ENCODE measurements around the gene ADGRA3.
A peak's percentile ranks its signal among the peaks of the same experiment; 100 is the strongest.
"Not testable (repeated sequence)": the region's sequence is repeated elsewhere in the genome, so short reads cannot be mapped to it uniquely, and the experiment has no call there.

ADGRA3 gene

DNA sequence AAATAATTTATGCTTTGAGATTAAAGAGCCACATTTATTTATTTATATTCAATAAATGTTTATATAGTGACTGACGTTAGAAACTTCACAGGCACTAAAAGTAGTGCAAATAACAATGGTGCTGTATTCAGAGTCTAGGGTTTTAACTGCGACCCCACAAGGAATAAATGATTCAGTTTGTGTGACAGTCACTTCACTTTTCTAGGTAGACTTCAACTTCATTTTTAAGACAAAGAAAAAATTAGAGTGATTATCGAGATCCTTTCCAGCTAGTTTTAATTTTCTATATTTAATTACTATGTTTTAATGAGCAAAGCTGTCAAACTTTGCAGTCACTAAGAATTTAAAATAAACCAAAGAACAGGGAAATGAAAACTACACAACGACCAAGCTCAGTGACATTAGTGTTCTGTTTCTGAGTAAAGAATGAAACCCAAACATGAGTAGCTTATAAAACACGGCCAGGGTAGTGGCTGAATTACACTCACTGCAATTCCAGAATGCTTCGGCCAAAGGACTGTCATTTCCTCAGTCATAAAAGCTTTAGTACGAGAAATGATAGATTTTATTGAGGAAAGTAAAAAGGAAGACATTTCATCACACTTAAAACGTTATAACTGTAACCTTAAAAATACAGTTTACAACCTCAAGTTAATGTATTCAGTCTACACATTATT is 38.6 kb downstream of the ADGRA3 start:
- DNase-seq, result no peak

DNA sequence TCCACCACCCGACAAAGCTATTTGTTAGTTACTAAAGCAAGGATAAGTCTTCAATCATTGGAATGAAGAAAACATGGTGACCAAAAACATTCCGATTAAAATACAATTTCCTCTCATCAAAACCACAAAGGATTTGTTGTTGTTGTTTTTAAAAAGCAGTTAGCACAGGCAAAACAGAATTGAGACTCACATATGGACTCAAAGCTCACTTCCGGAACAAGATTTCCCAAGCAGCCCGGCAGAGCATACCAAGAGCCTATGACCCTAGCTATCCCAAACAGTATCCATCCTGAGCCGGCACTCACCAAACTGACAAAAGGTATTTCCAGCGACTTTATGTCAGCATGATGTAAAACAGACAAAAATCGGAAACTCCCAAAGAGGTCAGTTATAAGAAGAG is 39.9 kb downstream of the ADGRA3 start:
- no peak for DNase-seq

DNA sequence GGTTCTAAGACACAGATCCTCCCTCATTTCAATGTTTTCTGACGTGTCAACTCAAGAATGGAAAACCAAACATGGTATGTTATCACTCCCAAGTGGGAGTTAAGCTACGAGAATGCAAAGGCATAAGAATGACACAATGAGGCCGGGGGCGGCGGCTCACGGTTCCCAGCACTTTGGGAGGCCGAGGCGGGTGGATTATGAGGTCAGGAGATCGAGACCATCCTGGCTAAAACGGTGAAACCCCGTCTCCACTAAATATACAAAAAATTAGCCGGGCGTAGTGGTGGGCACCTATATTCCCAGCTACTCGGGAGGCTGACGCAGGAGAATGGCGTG is 40.6 kb downstream of the ADGRA3 start:
- DNase-seq, result not testable (repeated sequence)

DNA sequence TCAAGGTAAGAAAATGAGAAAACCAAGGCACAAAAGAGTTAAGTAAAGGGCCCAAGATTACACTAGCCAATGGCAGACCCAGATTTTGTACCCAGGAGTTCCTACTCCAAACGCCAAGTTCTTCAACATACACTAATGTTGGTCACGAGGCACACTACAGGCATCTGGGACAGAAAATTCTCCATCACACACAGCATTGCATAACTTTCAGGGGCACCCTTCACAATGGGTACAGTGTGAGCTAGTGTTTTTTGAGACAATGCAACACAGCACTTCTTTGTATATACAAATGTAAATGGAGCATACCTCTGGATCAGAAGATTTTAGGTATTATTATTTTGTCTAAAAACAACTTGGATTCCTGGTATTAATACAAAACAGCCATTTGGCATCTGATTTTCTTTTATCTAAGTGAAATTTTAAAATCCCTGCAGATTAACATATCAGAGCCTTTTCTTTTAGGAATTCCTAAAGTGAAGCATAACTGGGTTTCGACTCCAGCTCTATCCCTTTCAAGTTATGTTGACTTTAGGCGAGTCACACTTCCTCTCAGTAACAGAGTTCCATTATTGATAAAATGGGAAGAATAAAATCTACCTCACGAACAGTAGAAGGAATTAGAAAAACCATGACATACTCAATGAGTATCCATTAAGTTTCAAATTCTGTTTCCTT is 41.1 kb downstream of the ADGRA3 start:
- DNase-seq, result no peak

DNA sequence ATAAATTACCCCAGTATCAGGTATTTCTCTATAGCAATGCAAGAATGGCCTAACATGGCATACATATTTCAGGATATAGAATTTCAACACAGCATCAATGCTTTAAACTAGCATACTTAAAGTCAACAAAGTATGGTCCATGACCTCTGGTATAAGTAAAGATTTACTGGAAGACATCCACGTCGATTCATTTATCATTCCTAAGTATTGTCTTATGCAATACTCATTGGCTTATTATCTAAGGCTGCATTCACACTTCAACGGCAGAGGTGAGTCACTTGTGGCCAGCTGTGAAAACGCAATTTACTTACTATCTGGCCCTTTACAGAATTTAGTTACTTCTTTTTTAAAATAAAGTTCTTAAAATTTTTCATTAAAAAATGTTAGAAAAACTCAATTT is 42.6 kb downstream of the ADGRA3 start:
- DNase-seq, result no peak

DNA sequence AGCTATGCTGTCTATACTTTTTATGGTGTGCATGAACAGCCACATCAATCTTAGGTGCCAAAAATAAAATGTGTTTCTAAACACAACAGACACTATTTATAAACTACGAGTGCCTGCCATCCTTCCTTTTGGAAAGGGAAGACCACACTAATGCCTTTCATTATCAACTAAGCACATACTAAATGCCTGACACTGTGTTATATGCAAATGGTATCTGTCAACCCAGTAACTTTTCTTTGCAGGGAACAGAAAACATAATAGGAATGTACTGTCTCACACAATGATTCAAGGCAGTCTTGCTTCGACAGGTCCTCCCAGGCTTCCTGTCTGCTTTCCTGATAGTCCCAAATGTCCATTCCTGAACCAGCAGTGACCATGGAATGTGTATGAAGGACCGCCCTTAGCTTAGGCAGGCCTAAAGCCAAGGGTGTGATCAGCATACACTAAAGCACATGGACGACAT is 43.8 kb downstream of the ADGRA3 start:
- no peak for DNase-seq

DNA sequence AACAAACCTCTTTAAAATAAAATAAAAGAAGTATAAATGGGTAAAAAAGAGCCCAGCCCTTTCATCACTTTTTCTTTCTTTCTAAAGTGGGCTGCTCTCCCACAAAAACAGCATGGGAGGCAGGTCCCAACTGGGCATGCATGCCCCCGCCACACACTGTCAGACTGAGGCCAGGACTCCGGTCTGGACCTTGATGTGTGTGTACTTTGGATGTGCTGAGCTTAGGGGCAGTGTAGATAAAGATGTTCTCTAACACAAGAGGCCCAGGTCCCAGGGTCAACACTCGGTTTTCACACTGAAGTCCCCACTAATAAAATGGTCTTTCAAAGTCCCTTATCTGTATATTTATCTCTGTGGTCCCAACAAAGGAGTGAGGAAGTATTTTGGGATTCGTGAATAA is 44.4 kb downstream of the ADGRA3 start:
- DNase-seq, result no peak

DNA sequence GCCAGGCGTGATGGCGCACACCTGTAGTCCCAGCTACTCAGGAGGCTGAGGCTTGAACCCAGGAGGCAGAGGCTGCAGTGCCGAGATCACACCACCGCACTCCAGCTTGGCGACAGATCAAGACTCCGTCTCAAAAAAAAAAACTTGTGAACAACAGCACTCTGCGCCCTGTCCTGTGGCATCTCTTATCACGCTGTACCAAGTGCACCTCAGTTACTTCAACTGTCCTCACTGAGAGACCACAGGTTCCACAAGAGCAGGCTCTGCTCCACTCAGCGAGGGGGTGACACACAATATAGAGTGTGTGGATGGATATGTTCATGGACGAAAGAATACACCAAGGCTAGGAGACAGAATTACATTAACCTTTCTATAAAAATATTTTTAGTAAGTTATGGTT is 49.3 kb downstream of the ADGRA3 start:
- DNase-seq, result no peak

DNA sequence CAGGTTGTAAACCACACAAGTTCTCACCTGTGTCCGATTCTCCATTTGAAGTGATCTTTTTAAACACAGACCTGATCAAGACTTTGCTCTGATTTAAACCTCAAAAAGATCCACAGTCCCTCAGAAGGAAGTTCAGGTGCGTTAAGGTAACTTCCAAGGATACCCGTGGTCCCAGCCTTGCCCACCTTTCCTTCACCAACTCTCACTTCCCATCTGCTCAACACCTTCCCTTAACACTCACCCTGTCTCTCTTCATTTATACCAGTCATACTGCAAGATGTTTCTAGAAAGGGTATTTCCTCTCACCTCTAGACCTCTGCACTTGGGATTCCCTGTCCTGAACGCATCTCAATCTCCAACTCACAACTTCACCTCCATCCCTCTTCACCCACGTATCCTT is 49.9 kb downstream of the ADGRA3 start:
- no peak for DNase-seq

DNA sequence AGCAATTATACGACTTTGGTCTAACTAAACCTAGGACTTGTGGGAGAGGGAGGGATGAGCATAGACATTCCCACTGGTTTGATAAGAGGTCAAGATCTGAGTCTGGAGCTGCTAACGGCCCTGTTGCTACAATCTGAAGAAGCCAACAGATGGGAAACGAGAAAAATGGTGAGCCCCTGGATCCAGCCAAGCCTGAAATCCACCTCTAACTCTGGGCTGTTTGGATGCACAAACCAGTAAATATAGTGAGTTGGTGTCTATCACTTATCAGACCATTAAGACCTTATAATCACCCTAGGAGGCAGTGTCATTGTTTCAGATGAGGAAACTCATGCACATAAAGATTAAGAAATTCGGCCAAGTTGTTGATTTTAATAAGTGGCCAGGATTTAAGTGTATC is 50.5 kb downstream of the ADGRA3 start:
- DNase-seq, result no peak

DNA sequence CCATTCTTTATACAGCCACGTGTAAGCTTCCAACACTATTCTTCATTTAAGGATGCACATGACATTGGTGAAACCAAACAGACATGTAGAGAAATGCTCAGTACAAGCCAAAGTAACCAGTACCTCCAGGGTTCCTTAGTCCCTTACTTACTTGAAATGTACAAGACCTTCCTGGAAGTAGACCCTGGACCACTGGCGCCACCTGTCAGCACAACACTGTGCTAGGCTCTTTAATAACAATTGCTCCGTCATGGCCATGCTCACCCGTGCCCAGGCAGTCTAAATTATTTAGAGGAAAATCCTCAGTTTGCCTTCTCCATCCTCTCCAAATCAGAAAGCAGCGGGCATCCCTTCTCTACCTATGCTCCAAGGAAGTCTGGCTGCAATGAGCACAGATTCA is 52.7 kb downstream of the ADGRA3 start:
- peak in 1 of 4 experiments; percentile 7 for DNase-seq

DNA sequence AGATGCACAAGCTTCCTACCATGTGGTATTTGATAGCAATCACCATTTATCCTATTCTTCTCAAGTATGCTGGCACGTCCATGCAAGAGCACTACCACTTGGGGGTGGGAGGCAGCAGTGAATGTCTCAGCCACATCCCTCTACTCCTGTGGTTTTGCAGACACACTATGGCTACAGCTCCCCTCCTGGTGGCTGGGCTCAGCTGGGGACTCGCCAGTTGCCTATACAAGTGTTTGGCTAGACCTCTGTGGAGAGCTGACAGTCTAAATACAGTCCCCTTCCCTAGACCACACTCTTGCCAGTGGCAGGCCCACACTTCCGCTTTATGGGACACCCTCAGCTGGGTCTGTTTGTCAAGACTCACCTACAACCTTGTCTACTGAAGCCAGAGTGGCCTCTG is 53.2 kb downstream of the ADGRA3 start:
- DNase-seq, result no peak

DNA sequence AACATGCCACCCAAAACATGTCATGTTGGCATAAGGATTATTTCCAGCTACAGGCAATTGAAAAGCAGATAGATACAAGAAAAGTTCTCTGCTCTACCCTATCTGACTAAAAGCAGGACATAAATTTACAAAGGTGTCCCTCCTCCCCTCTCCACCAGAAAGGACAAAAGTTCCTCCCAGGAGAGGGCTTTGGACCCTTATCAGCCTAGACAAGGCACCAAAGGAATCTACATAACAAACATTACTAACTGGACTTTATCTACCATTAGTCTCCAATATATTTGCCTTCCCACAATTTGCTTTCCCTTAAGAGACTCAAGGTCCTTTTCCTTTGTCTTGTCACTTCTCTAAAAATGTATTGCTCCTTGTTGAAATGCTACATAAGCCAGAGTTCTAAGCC is 55.6 kb downstream of the ADGRA3 start:
- no peak for DNase-seq

DNA sequence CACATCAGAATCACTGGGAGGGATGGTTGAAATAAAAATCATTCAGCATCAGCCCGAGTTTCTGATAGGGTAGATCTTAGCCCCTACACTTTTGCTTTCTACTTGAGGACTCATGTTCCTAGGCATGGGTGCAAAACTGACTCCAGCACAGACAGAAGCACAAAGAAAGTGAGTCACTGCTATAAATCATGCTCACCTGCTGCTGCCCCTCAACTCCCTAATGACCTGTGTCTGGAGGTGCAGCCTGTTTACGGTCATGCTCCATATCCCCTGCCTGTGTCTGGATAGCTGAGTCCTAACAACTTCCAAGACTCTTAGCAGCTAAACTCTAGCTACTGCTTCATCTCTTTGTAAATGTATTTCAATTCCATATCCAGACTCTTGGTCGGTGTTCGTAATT is 57.8 kb downstream of the ADGRA3 start:
- DNase-seq, result no peak

DNA sequence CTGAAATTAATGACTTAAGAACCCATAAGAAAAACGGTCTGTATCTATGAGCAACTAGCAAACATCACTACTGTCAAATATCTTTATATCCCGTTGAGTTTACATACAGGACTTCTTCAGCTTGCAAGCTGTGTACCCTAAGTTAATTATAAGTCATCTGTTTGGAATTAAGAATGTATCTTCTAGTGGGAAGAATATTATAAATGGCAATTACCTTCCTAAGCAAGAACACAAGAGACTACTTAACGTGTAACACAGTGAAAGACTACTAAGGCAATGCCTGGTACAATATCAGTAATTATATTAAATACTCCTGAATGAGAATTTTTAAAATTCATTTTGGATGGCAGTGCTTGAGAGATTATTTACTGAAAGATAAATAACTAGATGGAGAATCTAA is 58.5 kb downstream of the ADGRA3 start:
- DNase-seq, result no peak

DNA sequence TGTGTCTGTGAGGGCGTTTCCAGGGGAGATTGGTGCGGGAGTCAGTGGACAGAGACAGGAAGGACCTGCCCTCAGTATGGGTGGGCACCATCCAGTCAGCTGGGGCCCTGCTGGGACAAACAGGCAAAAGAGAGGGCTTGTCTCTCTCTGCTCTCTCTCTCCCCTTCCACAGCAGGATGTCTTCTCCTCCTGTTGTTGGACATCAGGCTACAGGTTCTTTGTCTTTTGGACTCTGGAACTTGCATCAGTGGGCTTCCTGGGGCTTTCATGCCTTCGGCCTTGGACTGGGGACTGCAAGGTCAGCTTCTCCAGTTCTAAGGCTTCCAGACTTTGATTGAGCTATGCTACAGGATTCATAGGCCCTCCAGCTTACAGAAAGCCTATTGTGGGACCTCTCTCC is 59.6 kb downstream of the ADGRA3 start:
- no peak for DNase-seq

DNA sequence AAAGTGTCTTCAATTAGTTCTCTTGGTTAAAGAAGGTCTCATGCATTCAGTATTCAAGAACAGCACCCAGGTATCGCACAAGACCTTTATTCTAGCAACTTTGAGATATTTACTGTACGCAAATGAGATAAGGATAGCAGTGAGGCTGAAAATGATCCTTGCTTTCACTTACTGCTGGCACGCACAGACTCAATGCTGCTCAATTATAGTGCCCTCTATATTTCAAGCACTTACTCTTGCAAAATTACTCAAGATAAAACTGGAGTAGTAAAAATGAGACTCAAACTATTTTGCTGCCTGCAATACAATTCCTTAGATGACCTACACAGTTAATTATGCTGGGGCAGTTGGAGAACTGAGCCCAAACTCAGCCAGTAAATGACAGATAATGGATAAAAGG is 60.9 kb downstream of the ADGRA3 start:
- DNase-seq, result no peak

DNA sequence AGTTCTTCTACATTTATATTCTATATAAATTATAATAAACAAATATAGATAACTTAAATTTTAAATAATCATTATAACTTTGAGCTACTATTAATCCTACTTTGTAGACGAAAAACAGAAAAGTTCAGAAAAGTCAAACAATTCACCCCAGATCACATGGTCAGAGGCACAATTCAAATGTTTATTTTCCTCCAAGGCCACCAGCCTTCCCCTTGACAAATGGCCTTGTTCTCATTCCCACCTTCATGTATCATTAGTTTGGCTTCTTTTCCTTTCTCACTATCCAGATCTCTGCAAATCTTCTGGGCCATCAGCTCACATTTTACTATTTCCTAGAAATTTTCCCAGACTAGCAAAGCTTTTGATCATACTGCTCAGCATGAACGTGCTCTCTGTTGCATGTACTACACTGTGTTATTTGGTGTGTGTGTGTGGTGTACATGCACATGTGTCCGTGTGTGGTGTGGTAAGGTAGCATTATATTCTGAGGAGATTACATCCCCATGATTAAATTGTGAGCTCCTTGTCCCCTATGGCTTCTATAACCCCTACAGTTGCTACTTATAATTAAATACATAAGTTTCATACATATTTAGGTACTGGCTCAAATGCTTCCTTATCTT is 61.5 kb downstream of the ADGRA3 start:
- DNase-seq, result no peak

DNA sequence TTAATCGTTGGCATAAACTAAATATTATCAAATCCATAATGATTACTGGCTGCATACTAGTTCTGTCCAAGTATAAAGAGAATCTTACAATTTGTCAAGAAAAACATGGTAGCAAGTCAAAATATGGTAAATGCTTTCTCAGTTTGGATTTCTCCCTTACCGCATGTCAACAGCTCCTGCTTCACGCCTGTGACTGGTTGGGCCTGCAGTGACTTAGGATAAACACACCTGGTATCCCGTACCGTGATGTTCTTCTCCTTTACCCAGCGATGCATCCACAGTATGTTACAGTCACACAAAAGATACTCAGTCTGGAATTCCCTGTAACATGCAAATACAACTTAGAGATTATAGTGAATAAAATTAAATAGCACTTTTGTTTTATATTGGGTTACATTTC is 71.1 kb downstream of the ADGRA3 start:
- no peak for DNase-seq

DNA sequence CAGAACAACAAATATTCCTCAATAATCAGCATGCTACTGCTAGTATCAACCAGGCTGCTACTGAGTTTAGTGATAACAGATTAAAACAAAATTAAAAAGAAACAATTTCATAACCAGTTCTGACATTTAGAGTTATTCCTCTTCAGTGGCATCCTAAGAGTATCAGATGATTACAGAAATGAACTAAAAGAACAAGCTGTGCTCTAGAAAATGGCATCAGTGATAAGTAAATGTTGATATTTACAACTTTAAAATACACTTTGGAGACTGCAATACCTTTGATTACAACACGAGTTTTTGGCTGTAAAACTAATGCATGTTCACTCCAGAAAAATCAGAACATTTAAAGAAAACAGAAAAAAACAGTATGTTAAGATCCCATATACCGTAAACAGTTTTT is 72.9 kb downstream of the ADGRA3 start:
- DNase-seq, result no peak

DNA sequence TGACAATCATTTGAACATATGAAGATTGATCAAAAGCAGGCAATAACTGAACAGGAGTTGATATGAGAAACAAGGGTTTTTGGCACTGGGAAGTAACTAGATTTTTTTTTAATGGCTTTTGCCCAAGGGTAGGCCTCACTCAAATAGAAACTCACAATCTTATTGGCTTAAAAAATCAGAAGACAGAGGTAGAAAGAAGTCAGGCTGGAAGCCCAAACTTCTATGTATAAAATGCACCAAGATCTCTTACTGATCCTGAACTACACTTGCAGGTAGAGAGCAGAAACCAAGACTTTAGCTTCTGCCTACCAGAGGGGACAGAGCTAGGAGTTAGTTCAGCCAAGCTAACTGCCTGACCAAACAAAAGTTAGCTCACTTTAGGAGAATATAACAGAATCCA is 74.9 kb downstream of the ADGRA3 start:
- DNase-seq, result no peak

DNA sequence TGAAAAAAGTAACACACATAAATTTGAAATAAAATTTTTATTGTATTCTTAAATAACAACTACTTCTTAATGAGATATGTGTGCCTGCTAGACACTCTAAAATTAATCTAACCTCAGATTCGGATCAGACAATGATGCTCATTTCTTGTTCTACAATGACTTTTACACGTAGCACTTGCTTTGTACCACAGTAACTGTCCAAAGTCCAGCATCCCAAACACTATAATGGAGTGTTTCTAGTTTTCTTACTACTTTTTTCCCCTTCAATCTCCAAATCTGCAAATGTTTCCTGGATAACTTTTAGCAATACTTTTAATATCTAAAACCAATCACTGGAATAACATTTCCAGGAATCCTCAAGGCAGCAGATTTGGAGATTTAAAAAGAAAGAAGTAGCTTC is 75.9 kb downstream of the ADGRA3 start:
- no peak for DNase-seq

DNA sequence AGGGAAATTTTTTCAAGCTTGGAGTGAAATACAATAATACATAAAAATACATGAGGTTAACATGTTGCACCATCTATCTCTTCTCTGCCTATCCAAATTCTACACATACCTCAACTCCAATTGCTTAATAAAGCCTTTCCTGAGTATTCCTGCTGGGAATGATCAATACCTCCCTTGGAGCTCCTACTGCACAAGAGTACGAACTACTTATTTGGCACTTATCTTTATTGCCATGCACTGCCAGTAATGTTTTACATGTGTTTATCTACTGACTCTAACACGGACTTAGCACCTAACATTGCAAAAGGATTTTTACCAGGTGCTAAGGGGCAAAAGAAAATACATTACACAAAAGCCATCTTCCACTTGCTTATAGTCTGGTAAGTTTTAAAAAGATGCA is 80.2 kb downstream of the ADGRA3 start:
- no peak for DNase-seq

DNA sequence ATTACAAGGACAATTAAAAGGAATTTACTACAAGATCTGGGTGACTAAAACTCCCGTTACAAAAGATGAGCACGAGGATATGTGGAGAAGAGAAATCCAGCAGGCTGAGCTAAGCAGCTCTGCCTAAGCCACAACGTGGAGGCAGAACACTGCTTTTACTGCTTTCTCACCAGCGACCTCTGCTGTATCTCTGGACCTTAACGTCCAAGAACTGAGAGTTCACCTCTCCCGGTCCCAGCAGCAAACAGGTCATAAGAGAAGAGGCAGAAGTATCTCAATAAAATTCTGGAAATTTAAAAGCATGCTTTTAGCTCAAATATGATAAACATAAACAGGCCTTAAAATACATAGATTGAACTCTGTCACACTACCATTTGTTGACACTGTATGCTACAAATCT is 81.0 kb downstream of the ADGRA3 start:
- no peak for DNase-seq

DNA sequence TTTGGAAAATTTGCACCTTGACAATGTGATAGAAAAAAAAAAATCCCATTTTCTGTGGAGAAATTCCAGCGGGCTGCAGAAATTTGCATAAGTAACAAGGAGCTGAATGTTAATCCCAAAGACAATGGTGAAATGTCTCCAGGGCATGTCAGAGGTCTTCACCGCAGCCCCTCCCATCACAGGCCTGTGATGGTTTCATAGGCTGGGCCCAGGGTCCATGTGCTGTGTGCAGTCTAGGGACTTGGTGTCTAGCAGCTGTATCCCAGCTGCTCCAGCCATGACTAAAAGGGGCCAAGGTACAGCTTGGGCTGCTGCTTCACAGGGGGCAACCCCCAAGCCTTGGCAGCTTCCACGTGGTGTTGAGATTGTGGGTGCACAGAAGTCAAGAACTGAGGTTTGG is 85.2 kb downstream of the ADGRA3 start:
- DNase-seq, result no peak

Measured in activated naive CD4-positive, alpha-beta T cell (primary cell).